GM23338 (cell line): ENCODE results near the gene HLA-DQB1.

Experiments used
- CREB1 ChIP-seq: fragments of 250-450 bp; sonication (Bioruptor Pico); IDR thresholded peaks from 2 replicates; pipeline ENCODE4 v1.5.0; 2020; ENCODE audit warnings: low read depth, mild to moderate bottlenecking, moderate library complexity
- CTCF ChIP-seq, 2 experiments: fragments of 200-600 bp in 1 of 2; sonication (generic) in 1 of 2; conservative IDR thresholded peaks; 2 replicates each; pipeline versions ENCODE4 v1.5.1 to v1.6.1; 2016 to 2017; ENCODE audit warnings: antibody characterized with exemption in 2 of 2, low read depth in 2 of 2, mild to moderate bottlenecking in 2 of 2, moderate library complexity in 1 of 2
- ETS1 ChIP-seq: IDR thresholded peaks from 2 replicates; pipeline ENCODE4 v1.6.1; 2016; ENCODE audit warnings: antibody characterized with exemption
- EZH2 ChIP-seq: fragments of 200-600 bp; sonication (generic); IDR thresholded peaks from one replicate; pipeline ENCODE4 v1.8.0; 2017; ENCODE audit warnings: antibody characterized with exemption, mild to moderate bottlenecking, low read depth; ENCODE audit not compliant: unreplicated experiment
- EZH2phosphoT487 ChIP-seq: fragments of 200-600 bp; sonication (generic); IDR thresholded peaks from one replicate; pipeline ENCODE4 v1.8.1; 2018; ENCODE audit warnings: antibody characterized with exemption; ENCODE audit not compliant: unreplicated experiment
- JUNB ChIP-seq: IDR thresholded peaks from one replicate; pipeline ENCODE4 v1.6.1; 2016; ENCODE audit warnings: antibody characterized with exemption; ENCODE audit not compliant: unreplicated experiment
- POLR2AphosphoS5 ChIP-seq: IDR thresholded peaks from 2 replicates; pipeline ENCODE4 v1.6.1; 2016; ENCODE audit warnings: antibody characterized with exemption, low read depth
- REST ChIP-seq: IDR thresholded peaks from one replicate; pipeline ENCODE4 v1.6.1; 2018; ENCODE audit warnings: antibody characterized with exemption; ENCODE audit not compliant: unreplicated experiment
- STAT1 ChIP-seq: IDR thresholded peaks from one replicate; pipeline ENCODE4 v1.6.1; 2016; ENCODE audit warnings: antibody characterized with exemption; ENCODE audit not compliant: unreplicated experiment

- TF ChIP-seq CTCF (conservative IDR thresholded peaks at IDR 0.05; ENCODE audit: low read depth in 2 of 2) (no peak), POLR2AphosphoS5 (no peak), REST (no peak), EZH2 (no peak), STAT1 (no peak), EZH2phosphoT487 (no peak), JUNB (no peak), ETS1 (no peak), CREB1 (CRISPR knock-in tag) (no peak)
Measured at GRCh38 chr6:32643904-32644303, 22.6 kb downstream of the HLA-DQB1 start.
